ENCODE measurements around the gene ZFHX3. TPM values are rescaled to one million over a fixed set of nuclear protein-coding genes. Genes with fewer than 3 reads are reported as not detected.

ZFHX3 gene
- total RNA-seq, 1 experiment from 2014 or later, result 1.5 TPM

- H2AK5ac ChIP-seq (ENCODE audit: insufficient read length, low read length), result no peak overlapping the region
- H3K4me2 ChIP-seq (ENCODE audit: insufficient read depth, insufficient read length, low read length), result no peak overlapping the region
- no peaks in the 10 kb centered on the region for H3K79me1 ChIP-seq (ENCODE audit: insufficient read depth, low read depth, low read length, poor library complexity, severe bottlenecking)
- peaks cover 2% of the 10 kb centered on the region for H4K20me1 ChIP-seq (ENCODE audit: control insufficient read depth, insufficient read depth, insufficient read length)
- peaks cover 68% of the 10 kb centered on the region for H3K27me3 ChIP-seq (ENCODE audit: insufficient read depth, low read length)
- H3K9ac ChIP-seq (ENCODE audit: extremely low read depth, insufficient read length, low read length), result no peak overlapping the region
- H3K23me2 ChIP-seq (ENCODE audit: insufficient read length, low read depth, low read length, poor library complexity, severe bottlenecking), result peaks cover 14% of the 10 kb centered on the region
- H3K27ac ChIP-seq (ENCODE audit: insufficient read length, low read depth, low read length), result no peak overlapping the region
- H3K4me1 ChIP-seq (ENCODE audit: insufficient read depth, low read length), result peaks cover 13% of the 10 kb centered on the region
- Mint-ChIP-seq H3K27ac (no peak overlapping the region), H3K36me3 (ENCODE audit: insufficient read depth in 1 of 3, low read depth in 3 of 3) (peaks cover 0 to 2% (median 0%) of the 10 kb centered on the region in 3 experiments; a peak in 1 of 7 replicates), H3K9me3 (peaks cover 0 to 3% of the 10 kb centered on the region in 2 experiments; a peak in 2 of 5 replicates), H3K27me3 (ENCODE audit: low read depth) (peaks cover 14% of the 10 kb centered on the region), H3K4me3 (no peak overlapping the region), H3K4me1 (peaks cover 22 to 42% of the 10 kb centered on the region in 2 experiments)
- DNase-seq, result no peak
- WGBS (ENCODE audit: extremely low coverage, insufficient read length, low lambda C conversion rate), result no CpG with 5 or more reads among the region's 5 CpGs
- no peak overlapping the region for H3T11ph ChIP-seq (ENCODE audit: low read length)
- TF ChIP-seq CTCF (conservative IDR thresholded peaks at IDR 0.05), result no peak
- no peak overlapping the region for H3K23ac ChIP-seq (ENCODE audit: insufficient read length, low read depth, low read length)
- no peak overlapping the region for H2BK5ac ChIP-seq (ENCODE audit: insufficient read length, low read length)
- no peak overlapping the region for H4K8ac ChIP-seq (replicated peaks; ENCODE audit: insufficient read length, low read depth, low read length)
- no peak overlapping the region for H2AFZ ChIP-seq (ENCODE audit: low read length)
- H2BK20ac ChIP-seq (ENCODE audit: low read depth, low read length, poor library complexity, severe bottlenecking), result no peak overlapping the region
- no peaks in the 10 kb centered on the region for H3K79me2 ChIP-seq (ENCODE audit: insufficient read depth, low read length)
- no peak overlapping the region for H3K14ac ChIP-seq (ENCODE audit: insufficient read depth, low read length)
- H3K9me3 ChIP-seq (ENCODE audit: control insufficient read depth, low read depth, low read length), result no peaks in the 10 kb centered on the region
- H4K91ac ChIP-seq (ENCODE audit: insufficient read length, low read depth, low read length), result no peak overlapping the region
- no peak overlapping the region for H2BK12ac ChIP-seq (ENCODE audit: insufficient read length, low read depth, low read length)
- no peak overlapping the region for H2BK15ac ChIP-seq (ENCODE audit: low read depth, low read length)
- H3K4ac ChIP-seq (ENCODE audit: low read depth, low read length), result no peak overlapping the region
- H2BK120ac ChIP-seq (ENCODE audit: low read depth, low read length, poor library complexity, severe bottlenecking), result no peak overlapping the region
- no peak overlapping the region for H3K18ac ChIP-seq (ENCODE audit: insufficient read length, low read depth, low read length)
- H3K56ac ChIP-seq (ENCODE audit: insufficient read length, low read depth, low read length), result no peak overlapping the region
- H4K5ac ChIP-seq (ENCODE audit: insufficient read length, low read depth, low read length), result no peak overlapping the region
Observed at GRCh38 chr16:73051226-73051625, 3.3 kb upstream of the ZFHX3 start.

Data from H9 (cell line).